SK-N-SH (cell line): ENCODE results near the gene PPP1R14D.

Source experiments
- CTCF ChIP-seq: fragments of 200-600 bp; sonication (generic); IDR thresholded peaks from 2 replicates; pipeline ENCODE4 v1.6.1; 2017; ENCODE audit warnings: antibody characterized with exemption, mild to moderate bottlenecking, moderate library complexity
- POLR2AphosphoS5 ChIP-seq: IDR thresholded peaks from 2 replicates; pipeline ENCODE4 v1.6.1; 2012; ENCODE audit warnings: low read depth, low read length
- RCOR1 ChIP-seq: fragments of 150-350 bp; IDR thresholded peaks from 2 replicates; pipeline ENCODE4 v1.6.1; 2017; ENCODE audit warnings: antibody characterized with exemption, low read length
- RFX5 ChIP-seq: IDR thresholded peaks from 2 replicates; pipeline ENCODE4 v1.6.1; 2012; ENCODE audit warnings: mild to moderate bottlenecking, improper control_type of control experiment, low read length
- YY1 ChIP-seq: IDR thresholded peaks from 2 replicates; pipeline ENCODE4 v1.4.0; 2012; ENCODE audit warnings: low read depth, mild to moderate bottlenecking

- TF ChIP-seq POLR2AphosphoS5 (no peak), CTCF (no peak), RCOR1 (no peak), RFX5 (no peak), YY1 (no peak)
Observed at GRCh38 chr15:40770147-40770721, 58.3 kb downstream of the PPP1R14D start.
